ENCODE measurements around the gene CTH. TPM values are rescaled to one million over a fixed set of nuclear protein-coding genes. Genes with fewer than 3 reads are reported as not detected.
"Not testable (repeated sequence)": the region's sequence is repeated elsewhere in the genome, so short reads cannot be mapped to it uniquely, and the experiment has no call there.

Gene CTH
- polyA plus RNA-seq, 1 of the 3 experiments (the other 2 are of a cell fraction), result 3.9 TPM

DNA sequence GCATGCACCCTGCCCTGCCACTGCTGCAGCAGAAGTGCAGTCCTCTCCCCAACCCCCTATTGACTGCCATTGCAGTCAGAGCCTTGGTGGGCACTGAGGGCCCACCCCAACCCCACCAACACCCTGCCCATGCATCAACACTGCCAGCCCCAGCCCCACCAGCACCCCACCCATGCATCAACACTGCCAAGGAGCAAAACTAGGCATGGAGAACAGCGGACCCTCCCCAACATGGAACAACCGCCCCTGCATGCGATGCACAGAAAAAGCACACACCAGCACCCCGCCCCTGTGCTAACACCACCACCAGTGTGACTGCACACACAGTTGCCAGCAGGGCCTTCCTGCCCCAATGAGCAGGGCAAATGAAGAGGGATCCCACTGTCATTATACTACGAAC lies 57.1 kb downstream of the CTH start:
- Histone ChIP-seq H3F3A (replicated peaks; ENCODE audit: insufficient read depth) (no peaks in the 10 kb centered on the region), H3K4me2 (no peak overlapping the region), H4K20me1 (ENCODE audit: insufficient read depth) (no peaks in the 10 kb centered on the region), H3K36me3 (replicated peaks in 1 of 2; ENCODE audit: control insufficient read depth in 1 of 2, insufficient read depth in 2 of 2, low read length in 1 of 2) (no peaks in the 10 kb centered on the region), H3K27me3 (ENCODE audit: insufficient read depth) (no peaks in the 10 kb centered on the region), H3K79me2 (ENCODE audit: insufficient read depth) (no peaks in the 10 kb centered on the region), H3K4me1 (ENCODE audit: control insufficient read depth in 1 of 2, insufficient read depth in 2 of 2, low read depth in 1 of 2, low read length in 1 of 2) (no peaks in the 10 kb centered on the region; a peak in 2 of 4 replicates), H3K9ac (no peak overlapping the region), H3K9me3 (no peaks in the 10 kb centered on the region), H2AFZ (ENCODE audit: low read depth) (no peak overlapping the region), H3K4me3 (ENCODE audit: low read depth in 2 of 2, low read length in 1 of 2) (no peak overlapping the region), H3K9me2 (no peaks in the 10 kb centered on the region), H3K27ac (ENCODE audit: low read depth in 2 of 2, low read length in 1 of 2) (no peak overlapping the region)
- WGBS (ENCODE audit: low lambda C conversion rate), result 72% methylated on average over 5 of the region's 5 CpGs
- CTCF ChIA-PET, result no interaction called here
- TF ChIP-seq GATA2 (CRISPR knock-in tag; IDR thresholded peaks at IDR 0.05) (no peak), POLR2AphosphoS5 (IDR thresholded peaks at IDR 0.05; ENCODE audit: low read depth, low read length) (no peak), ELF1 (IDR thresholded peaks at IDR 0.05) (no peak), RFX5 (IDR thresholded peaks at IDR 0.05; ENCODE audit: low read length) (no peak), TEAD4 (IDR thresholded peaks at IDR 0.05; ENCODE audit: borderline replicate concordance, insufficient read depth) (no peak), MAX (IDR thresholded peaks at IDR 0.05; ENCODE audit: low read depth) (no peak), MEF2A (IDR thresholded peaks at IDR 0.05; ENCODE audit: borderline replicate concordance, low read depth) (no peak), SMC3 (IDR thresholded peaks at IDR 0.05; ENCODE audit: low read depth, low read length) (no peak), FOXM1 (IDR thresholded peaks at IDR 0.05; ENCODE audit: low read depth) (no peak)
- TF ChIP-seq, protein P1, sequence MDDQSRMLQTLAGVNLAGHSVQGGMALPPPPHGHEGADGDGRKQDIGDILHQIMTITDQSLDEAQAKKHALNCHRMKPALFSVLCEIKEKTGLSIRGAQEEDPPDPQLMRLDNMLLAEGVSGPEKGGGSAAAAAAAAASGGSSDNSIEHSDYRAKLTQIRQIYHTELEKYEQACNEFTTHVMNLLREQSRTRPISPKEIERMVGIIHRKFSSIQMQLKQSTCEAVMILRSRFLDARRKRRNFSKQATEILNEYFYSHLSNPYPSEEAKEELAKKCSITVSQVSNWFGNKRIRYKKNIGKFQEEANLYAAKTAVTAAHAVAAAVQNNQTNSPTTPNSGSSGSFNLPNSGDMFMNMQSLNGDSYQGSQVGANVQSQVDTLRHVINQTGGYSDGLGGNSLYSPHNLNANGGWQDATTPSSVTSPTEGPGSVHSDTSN (IDR thresholded peaks at IDR 0.05), result no peak
- no peak for DNase-seq
- POLR2A ChIA-PET, result no interaction called here

DNA sequence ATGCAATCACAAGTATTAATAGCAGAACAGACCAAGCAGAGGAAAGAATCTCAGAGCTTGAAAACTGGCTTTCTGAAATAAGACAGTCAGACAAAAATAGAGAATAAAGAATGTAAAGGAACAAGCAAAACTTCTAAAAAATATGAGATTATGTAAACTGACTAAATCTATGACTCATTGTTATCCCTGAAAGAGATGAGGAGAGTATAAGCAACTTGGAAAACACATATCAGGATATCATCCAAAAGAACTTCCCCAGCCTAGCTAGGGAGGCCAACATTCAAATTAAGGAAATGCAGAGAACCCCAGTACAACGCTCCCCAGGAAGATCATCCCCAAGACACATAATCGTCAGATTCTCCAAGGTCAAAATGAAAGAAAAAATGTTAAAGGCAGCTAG lies 58.1 kb downstream of the CTH start:
- DNase-seq; H2AFZ ChIP-seq (ENCODE audit: low read depth); H3K9ac ChIP-seq; H3K9me3 ChIP-seq; H3F3A ChIP-seq (replicated peaks; ENCODE audit: insufficient read depth); H3K36me3 ChIP-seq (replicated peaks in 1 of 2; ENCODE audit: control insufficient read depth in 1 of 2, insufficient read depth in 2 of 2, low read length in 1 of 2); H3K4me3 ChIP-seq (ENCODE audit: low read depth in 2 of 2, low read length in 1 of 2); H3K79me2 ChIP-seq (ENCODE audit: insufficient read depth); H3K27me3 ChIP-seq (ENCODE audit: insufficient read depth); H3K4me1 ChIP-seq (ENCODE audit: control insufficient read depth in 1 of 2, insufficient read depth in 2 of 2, low read depth in 1 of 2, low read length in 1 of 2); H3K4me2 ChIP-seq; CTCF ChIA-PET; POLR2A ChIA-PET; H4K20me1 ChIP-seq (ENCODE audit: insufficient read depth); H3K27ac ChIP-seq (ENCODE audit: low read depth in 2 of 2, low read length in 1 of 2); H3K9me2 ChIP-seq: not testable (repeated sequence)
- WGBS (ENCODE audit: low lambda C conversion rate), result 89% methylated on average over 2 of the region's 2 CpGs

GRCh38 chr1:70475023-70475422 lies 64.0 kb downstream of the CTH start:
- H2AFZ ChIP-seq (ENCODE audit: low read depth), result no peak overlapping the region
- H3K27me3 ChIP-seq (ENCODE audit: insufficient read depth), result no peaks in the 10 kb centered on the region
- H3F3A ChIP-seq (replicated peaks; ENCODE audit: insufficient read depth), result no peaks in the 10 kb centered on the region
- H3K27ac ChIP-seq (ENCODE audit: low read depth in 2 of 2, low read length in 1 of 2), result no peak overlapping the region
- DNase-seq, result no peak
- H3K79me2 ChIP-seq (ENCODE audit: insufficient read depth), result no peaks in the 10 kb centered on the region
- H3K9me2 ChIP-seq, result no peaks in the 10 kb centered on the region
- no peaks in the 10 kb centered on the region for H3K4me1 ChIP-seq (ENCODE audit: control insufficient read depth in 1 of 2, insufficient read depth in 2 of 2, low read depth in 1 of 2, low read length in 1 of 2)
- H3K4me2 ChIP-seq, result no peak overlapping the region
- no peaks in the 10 kb centered on the region for H4K20me1 ChIP-seq (ENCODE audit: insufficient read depth)
- H3K36me3 ChIP-seq (replicated peaks in 1 of 2; ENCODE audit: control insufficient read depth in 1 of 2, insufficient read depth in 2 of 2, low read length in 1 of 2), result no peaks in the 10 kb centered on the region
- no peak overlapping the region for H3K4me3 ChIP-seq (ENCODE audit: low read depth in 2 of 2, low read length in 1 of 2)
- ChIA-PET CTCF (interaction anchor here (0.9 to 1.8 kb wide), 2 partner anchors 11 to 342 kb away, joined by 3 to 7 read pairs; no protein-coding TSS in a partner anchor), POLR2A (no interaction called here)
- H3K9ac ChIP-seq, result no peak overlapping the region
- TF ChIP-seq TCF12 (IDR thresholded peaks at IDR 0.05) (peak; percentile 14; the same call in 1 of the 2 replicates), NFIC (IDR thresholded peaks at IDR 0.05; ENCODE audit: borderline replicate concordance) (no peak), GABPA (IDR thresholded peaks at IDR 0.05; ENCODE audit: low read depth) (no peak), SIN3A (IDR thresholded peaks at IDR 0.05; ENCODE audit: borderline replicate concordance, low read depth, low read length) (no peak), EP300 (IDR thresholded peaks at IDR 0.05; ENCODE audit: borderline replicate concordance in 1 of 2, low read depth in 1 of 2, low read length in 1 of 2) (no peak), ELF1 (IDR thresholded peaks at IDR 0.05) (no peak)
- 48% methylated on average over 1 of the region's 1 CpG for WGBS (ENCODE audit: low lambda C conversion rate)
- H3K9me3 ChIP-seq, result no peaks in the 10 kb centered on the region

All from SK-N-SH (cell line).